MM.1S (cell line): ENCODE data around the gene CEP57.

Source experiments
- DNase-seq: peaks from one replicate; pipeline ENCODE4 v3.0.0-alpha.2; 2015
- H2AFZ ChIP-seq: fragments of 300-600 bp; sonication (generic); 2 replicates; pipeline ENCODE4 v1.6.0; 2016; ENCODE audit warnings: antibody characterized with exemption, low read length
- H3F3A ChIP-seq: fragments of 300-600 bp; sonication (generic); 2 replicates; pipeline ENCODE4 v1.6.1; 2016; ENCODE audit warnings: mild to moderate bottlenecking, antibody characterized with exemption, low read length, moderate library complexity, mixed read lengths; ENCODE audit not compliant: insufficient read depth
- H3K27ac ChIP-seq: fragments of 300-600 bp; sonication (generic); 2 replicates; pipeline ENCODE4 v1.5.1; 2016; ENCODE audit warnings: mild to moderate bottlenecking, low read length
- H3K27me3 ChIP-seq: fragments of 300-600 bp; sonication (generic); replicated peaks from 2 replicates; pipeline ENCODE4 v1.6.0; 2016; ENCODE audit warnings: low read length; ENCODE audit not compliant: insufficient read depth
- H3K36me3 ChIP-seq: fragments of 300-600 bp; sonication (generic); replicated peaks from 2 replicates; pipeline ENCODE4 v1.6.1; 2016; ENCODE audit warnings: mild to moderate bottlenecking, low read length, mixed read lengths; ENCODE audit not compliant: insufficient read depth
- H3K4me1 ChIP-seq: fragments of 300-600 bp; sonication (generic); 2 replicates; pipeline ENCODE4 v1.6.1; 2016; ENCODE audit warnings: low read length, mixed read lengths
- H3K4me2 ChIP-seq: fragments of 300-600 bp; sonication (generic); 2 replicates; pipeline ENCODE4 v1.6.0; 2016; ENCODE audit warnings: low read depth, low read length
- H3K4me3 ChIP-seq: fragments of 300-600 bp; sonication (generic); 2 replicates; pipeline ENCODE4 v1.5.1; 2016; ENCODE audit warnings: low read length, mixed read lengths
- H3K79me2 ChIP-seq: fragments of 300-600 bp; sonication (generic); 2 replicates; pipeline ENCODE4 v1.6.1; 2016; ENCODE audit warnings: mixed run types, low read length, mixed read lengths
- H3K9ac ChIP-seq: fragments of 300-600 bp; sonication (generic); 2 replicates; pipeline ENCODE4 v1.6.1; 2016; ENCODE audit warnings: low read length, mixed read lengths
- H3K9me2 ChIP-seq: fragments of 300-600 bp; sonication (generic); replicated peaks from 2 replicates; pipeline ENCODE4 v1.6.1; 2016; ENCODE audit warnings: mild to moderate bottlenecking, low read length, mixed read lengths; ENCODE audit not compliant: insufficient read depth
- H3K9me3 ChIP-seq: fragments of 300-600 bp; sonication (generic); replicated peaks from 2 replicates; pipeline ENCODE4 v1.6.1; 2016; ENCODE audit warnings: mild to moderate bottlenecking, low read length, mixed read lengths; ENCODE audit not compliant: insufficient read depth
- H4K20me1 ChIP-seq: fragments of 300-600 bp; sonication (generic); 2 replicates; pipeline ENCODE4 v1.6.1; 2016; ENCODE audit warnings: mild to moderate bottlenecking, low read length, moderate library complexity, mixed read lengths; ENCODE audit not compliant: insufficient read depth
- EZH2 ChIP-seq: fragments of 300-600 bp; sonication (generic); optimal IDR thresholded peaks from 2 replicates; pipeline ENCODE3; 2017; ENCODE audit warnings: low read depth, mild to moderate bottlenecking, antibody characterized with exemption, low read length, mixed read lengths
- EZH2phosphoT487 ChIP-seq: fragments of 300-600 bp; sonication (generic); IDR thresholded peaks from 2 replicates; pipeline ENCODE4 v1.6.1; 2018; ENCODE audit warnings: antibody characterized with exemption, low read length
- TF ChIP-seq, protein P1 (sequence below): fragments of 300-600 bp; sonication (generic); IDR thresholded peaks from 2 replicates; pipeline ENCODE4 v1.5.1; 2016; ENCODE audit warnings: antibody characterized with exemption, low read length, mixed read lengths

The CEP57 gene

DNA sequence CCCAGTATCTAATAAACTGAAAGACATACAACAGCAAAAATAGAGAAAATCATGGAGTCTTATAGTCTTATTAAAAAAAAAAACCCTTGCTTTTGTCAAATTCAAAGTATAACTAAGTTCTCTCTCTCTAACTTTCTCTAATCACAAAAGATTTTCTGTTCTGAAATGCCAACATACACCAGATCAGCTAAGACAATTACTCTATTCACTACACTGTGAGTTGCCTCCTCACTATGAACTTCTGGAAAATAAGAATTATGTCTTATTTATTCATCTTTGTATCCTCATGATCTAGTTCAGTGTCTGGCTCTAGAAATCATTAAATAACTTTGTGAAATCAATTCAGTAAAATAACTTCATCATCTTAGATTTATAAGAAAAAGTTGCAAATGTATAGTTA lies 13.4 kb upstream of the CEP57 start:
- Histone ChIP-seq H3K27ac (no peak overlapping the region), H2AFZ (no peak overlapping the region), H3K4me1 (no peaks in the 10 kb centered on the region; the same call in 1 of the 2 replicates), H3K36me3 (peaks cover 20% of the 10 kb centered on the region), H3K4me3 (no peak overlapping the region), H3K79me2 (peaks cover 7% of the 10 kb centered on the region; the same call in 1 of the 2 replicates), H4K20me1 (no peaks in the 10 kb centered on the region), H3K27me3 (no peaks in the 10 kb centered on the region), H3F3A (no peaks in the 10 kb centered on the region), H3K9me3 (no peaks in the 10 kb centered on the region), H3K4me2 (no peak overlapping the region), H3K9ac (no peak overlapping the region), H3K9me2 (no peaks in the 10 kb centered on the region)
- TF ChIP-seq EZH2phosphoT487 (no peak), EZH2 (no peak)
- TF ChIP-seq, protein P1, sequence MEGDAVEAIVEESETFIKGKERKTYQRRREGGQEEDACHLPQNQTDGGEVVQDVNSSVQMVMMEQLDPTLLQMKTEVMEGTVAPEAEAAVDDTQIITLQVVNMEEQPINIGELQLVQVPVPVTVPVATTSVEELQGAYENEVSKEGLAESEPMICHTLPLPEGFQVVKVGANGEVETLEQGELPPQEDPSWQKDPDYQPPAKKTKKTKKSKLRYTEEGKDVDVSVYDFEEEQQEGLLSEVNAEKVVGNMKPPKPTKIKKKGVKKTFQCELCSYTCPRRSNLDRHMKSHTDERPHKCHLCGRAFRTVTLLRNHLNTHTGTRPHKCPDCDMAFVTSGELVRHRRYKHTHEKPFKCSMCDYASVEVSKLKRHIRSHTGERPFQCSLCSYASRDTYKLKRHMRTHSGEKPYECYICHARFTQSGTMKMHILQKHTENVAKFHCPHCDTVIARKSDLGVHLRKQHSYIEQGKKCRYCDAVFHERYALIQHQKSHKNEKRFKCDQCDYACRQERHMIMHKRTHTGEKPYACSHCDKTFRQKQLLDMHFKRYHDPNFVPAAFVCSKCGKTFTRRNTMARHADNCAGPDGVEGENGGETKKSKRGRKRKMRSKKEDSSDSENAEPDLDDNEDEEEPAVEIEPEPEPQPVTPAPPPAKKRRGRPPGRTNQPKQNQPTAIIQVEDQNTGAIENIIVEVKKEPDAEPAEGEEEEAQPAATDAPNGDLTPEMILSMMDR = no peak
- DNase-seq = no peak

DNA sequence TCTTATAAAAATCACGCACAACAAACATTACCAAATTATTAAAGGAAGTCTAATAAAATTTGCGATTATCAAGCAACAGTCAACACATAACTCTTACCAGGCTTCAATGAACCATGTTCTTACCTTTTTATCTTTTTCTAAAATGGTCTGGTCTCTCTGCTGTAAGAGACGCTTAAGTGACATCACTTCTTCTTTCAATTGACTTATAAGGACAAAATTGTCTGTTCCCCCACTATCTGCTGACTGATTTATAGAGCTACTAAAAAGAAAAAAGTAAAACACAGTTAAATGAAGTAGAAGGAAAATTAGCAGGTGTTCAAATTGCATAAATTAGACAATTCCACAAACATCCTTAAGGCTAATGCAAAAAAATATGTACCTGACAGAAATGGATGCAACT lies 11.6 kb upstream of the CEP57 start:
- TF ChIP-seq, protein P1 = no peak
- TF ChIP-seq EZH2 (no peak), EZH2phosphoT487 (no peak)
- no peak overlapping the region for H3K4me2 ChIP-seq
- no peak overlapping the region for H3K9ac ChIP-seq
- no peaks in the 10 kb centered on the region for H3F3A ChIP-seq
- no peak overlapping the region for H3K27ac ChIP-seq
- no peaks in the 10 kb centered on the region for H4K20me1 ChIP-seq
- H3K79me2 ChIP-seq = peaks cover 18% of the 10 kb centered on the region
- H3K36me3 ChIP-seq = peaks cover 22% of the 10 kb centered on the region
- H3K4me3 ChIP-seq = no peak overlapping the region
- no peaks in the 10 kb centered on the region; the same call in 1 of the 2 replicates for H3K4me1 ChIP-seq
- H3K27me3 ChIP-seq = no peaks in the 10 kb centered on the region
- H2AFZ ChIP-seq = no peak overlapping the region
- no peaks in the 10 kb centered on the region for H3K9me3 ChIP-seq
- no peak for DNase-seq
- H3K9me2 ChIP-seq = no peaks in the 10 kb centered on the region

DNA sequence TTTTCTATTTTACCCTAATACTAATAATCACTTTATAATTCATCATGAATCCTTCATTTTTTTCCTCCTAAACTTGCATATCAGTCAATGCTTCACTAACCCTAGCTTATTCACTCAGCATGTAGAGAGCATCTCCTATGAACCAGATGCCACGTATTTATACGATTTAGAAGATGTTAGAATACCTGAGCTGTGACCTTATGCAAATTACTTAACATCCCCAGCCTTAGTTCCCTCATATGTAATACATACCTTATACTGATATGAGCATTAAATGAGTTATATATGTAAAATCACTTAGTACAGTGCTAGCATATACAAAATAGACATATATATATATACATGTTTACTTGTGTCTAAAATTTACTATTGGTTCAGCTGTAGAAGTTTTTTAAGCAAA lies 9.8 kb upstream of the CEP57 start:
- Histone ChIP-seq H3K4me2 (no peak overlapping the region), H3K36me3 (peaks cover 22% of the 10 kb centered on the region), H3K4me1 (no peaks in the 10 kb centered on the region; the same call in 1 of the 2 replicates), H3K9me2 (no peaks in the 10 kb centered on the region), H3K9me3 (no peaks in the 10 kb centered on the region), H3K27me3 (no peaks in the 10 kb centered on the region), H3K79me2 (peaks cover 24% of the 10 kb centered on the region), H3K27ac (no peak overlapping the region), H2AFZ (no peak overlapping the region), H3K4me3 (no peak overlapping the region), H3F3A (no peaks in the 10 kb centered on the region), H4K20me1 (no peaks in the 10 kb centered on the region), H3K9ac (no peak overlapping the region)
- DNase-seq = no peak
- TF ChIP-seq EZH2phosphoT487 = no peak
- TF ChIP-seq EZH2 = no peak
- TF ChIP-seq, protein P1 = no peak
